ENCODE data around the gene LANCL1. TPM values are rescaled to one million over a fixed set of nuclear protein-coding genes. Genes with fewer than 3 reads are reported as not detected.
"Not testable (repeated sequence)": the region's sequence is repeated elsewhere in the genome, so short reads cannot be mapped to it uniquely, and the experiment has no call there.

The LANCL1 gene
- total RNA-seq, 1 donor from 2014 or later = 29.1 TPM

- no peak overlapping the region for H3K4me3 ChIP-seq (ENCODE audit: low read depth, low read length)
- TF ChIP-seq CTCF (conservative IDR thresholded peaks at IDR 0.05; ENCODE audit: low read depth, low read length) = no peak
- no peak for DNase-seq (ENCODE audit: low read depth)
Measured at GRCh38 chr2:210459880-210460279, 16.7 kb downstream of the LANCL1 start.

- no peak for DNase-seq (ENCODE audit: low read depth)
- no peak overlapping the region for H3K4me3 ChIP-seq (ENCODE audit: low read depth, low read length)
- no peak for TF ChIP-seq CTCF (conservative IDR thresholded peaks at IDR 0.05; ENCODE audit: low read depth, low read length)
Measured at GRCh38 chr2:210459407-210459806, 17.2 kb downstream of the LANCL1 start.

- H3K4me3 ChIP-seq (ENCODE audit: low read depth, low read length) = no peak overlapping the region
- no peak for TF ChIP-seq CTCF (conservative IDR thresholded peaks at IDR 0.05; ENCODE audit: low read depth, low read length)
- no peak for DNase-seq (ENCODE audit: low read depth)
Measured at GRCh38 chr2:210458395-210458794, 18.2 kb downstream of the LANCL1 start.

- DNase-seq (ENCODE audit: low read depth) = no peak
- H3K4me3 ChIP-seq (ENCODE audit: low read depth, low read length) = no peak overlapping the region
- TF ChIP-seq CTCF (conservative IDR thresholded peaks at IDR 0.05; ENCODE audit: low read depth, low read length) = no peak
Measured at GRCh38 chr2:210456571-210456970, 20.0 kb downstream of the LANCL1 start.

- no peak overlapping the region for H3K4me3 ChIP-seq (ENCODE audit: low read depth, low read length)
- DNase-seq (ENCODE audit: low read depth) = no peak
- no peak for TF ChIP-seq CTCF (conservative IDR thresholded peaks at IDR 0.05; ENCODE audit: low read depth, low read length)
Measured at GRCh38 chr2:210454336-210454735, 22.2 kb downstream of the LANCL1 start.

- DNase-seq (ENCODE audit: low read depth) = no peak
- no peak overlapping the region for H3K4me3 ChIP-seq (ENCODE audit: low read depth, low read length)
- no peak for TF ChIP-seq CTCF (conservative IDR thresholded peaks at IDR 0.05; ENCODE audit: low read depth, low read length)
Measured at GRCh38 chr2:210452194-210452593, 24.4 kb downstream of the LANCL1 start.

GRCh38 chr2:210450942-210451341 lies 25.6 kb downstream of the LANCL1 start:
- DNase-seq (ENCODE audit: low read depth); H3K4me3 ChIP-seq (ENCODE audit: low read depth, low read length): not testable (repeated sequence)

- no peak overlapping the region for H3K4me3 ChIP-seq (ENCODE audit: low read depth, low read length)
- TF ChIP-seq CTCF (conservative IDR thresholded peaks at IDR 0.05; ENCODE audit: low read depth, low read length) = no peak
- no peak for DNase-seq (ENCODE audit: low read depth)
Measured at GRCh38 chr2:210445732-210446131, 30.8 kb downstream of the LANCL1 start.
